Hepatocyte (in vitro differentiated cells): ENCODE results near the gene SRRM4.

ENCODE experiments used
- CTCF ChIP-seq: fragments of 200-600 bp; sonication (generic); IDR thresholded peaks from 2 replicates; pipeline ENCODE4 v1.5.1; 2016; ENCODE audit warnings: antibody characterized with exemption, mild to moderate bottlenecking; ENCODE audit not compliant: poor library complexity
- EZH2 ChIP-seq: fragments of 200-600 bp; sonication (generic); IDR thresholded peaks from 2 replicates; pipeline ENCODE4 v1.6.1; 2016; ENCODE audit warnings: antibody characterized with exemption, mild to moderate bottlenecking, borderline replicate concordance

GRCh38 chr12:119183942-119184695, 202.8 kb downstream of the SRRM4 start:
- TF ChIP-seq CTCF (no peak), EZH2 (no peak)
